ENCODE results near the gene MILR1. TPM values are rescaled to one million over a fixed set of nuclear protein-coding genes. Genes with fewer than 3 reads are reported as not detected.
A peak's percentile ranks its signal among the peaks of the same experiment; 100 is the strongest.

The MILR1 gene
- total RNA-seq, 2 donors from 2014 or later: 2.4 to 5.0 TPM

- peaks cover 0 to 49% of the 10 kb centered on the region in 2 donors for H3K4me1 ChIP-seq
- H3K36me3 ChIP-seq: peaks cover 68% of the 10 kb centered on the region
- H3K4me3 ChIP-seq: peak within 1 kb of the TSS; percentile 93 to 100
- DNase-seq (ENCODE audit: low spot score): peak; percentile 98
- H3K9me3 ChIP-seq: no peaks in the 10 kb centered on the region
- H3K27ac ChIP-seq: peak within 1 kb of the TSS; percentile 98 to 100
- TF ChIP-seq CTCF (IDR thresholded peaks at IDR 0.05): no peak
- H3K27me3 ChIP-seq: no peaks in the 10 kb centered on the region
Measured at GRCh38 chr17:64506576-64507412, 57.9 kb downstream of the MILR1 start, which contains the start of gene CEP95. Gene CEP95, plus strand, starts transcription at chr17:64506977. Its CDS starts 121 bp downstream, at chr17:64507098.

GRCh38 chr17:64507413-64507782, 58.5 kb downstream of the MILR1 start:
- Histone ChIP-seq H3K4me1 (peaks cover 0 to 43% of the 10 kb centered on the region in 2 donors), H3K27ac (peak overlapping the region; percentile 98 to 100), H3K27me3 (no peaks in the 10 kb centered on the region), H3K9me3 (no peaks in the 10 kb centered on the region), H3K36me3 (peaks cover 68% of the 10 kb centered on the region), H3K4me3 (peak overlapping the region; percentile 93 to 100)
- no peak for DNase-seq (ENCODE audit: low spot score)
- peak; percentile 15 to 57 for TF ChIP-seq CTCF (IDR thresholded peaks at IDR 0.05)

GRCh38 chr17:64508683-64509082, 59.8 kb downstream of the MILR1 start:
- no peak for TF ChIP-seq CTCF (IDR thresholded peaks at IDR 0.05)
- Histone ChIP-seq H3K9me3 (no peaks in the 10 kb centered on the region), H3K27ac (no peak overlapping the region), H3K4me3 (no peak overlapping the region), H3K27me3 (no peaks in the 10 kb centered on the region), H3K4me1 (peaks cover 0 to 30% of the 10 kb centered on the region in 2 donors), H3K36me3 (peaks cover 64% of the 10 kb centered on the region)
- no peak for DNase-seq (ENCODE audit: low spot score)

- H3K36me3 ChIP-seq: peaks cover 59% of the 10 kb centered on the region
- H3K4me3 ChIP-seq: no peak overlapping the region
Measured at GRCh38 chr17:64509179-64509578, 60.3 kb downstream of the MILR1 start.

GRCh38 chr17:64515419-64515818, 66.5 kb downstream of the MILR1 start:
- no peak for DNase-seq (ENCODE audit: low spot score)
- Histone ChIP-seq H3K4me3 (no peak overlapping the region), H3K27me3 (no peaks in the 10 kb centered on the region), H3K9me3 (no peaks in the 10 kb centered on the region), H3K4me1 (no peaks in the 10 kb centered on the region), H3K27ac (no peak overlapping the region), H3K36me3 (peaks cover 76% of the 10 kb centered on the region)
- TF ChIP-seq CTCF (IDR thresholded peaks at IDR 0.05): no peak

More at GRCh38 chr17:64509179-64509578, 60.3 kb downstream of the MILR1 start:
- no peaks in the 10 kb centered on the region for H3K27me3 ChIP-seq
- no peak for TF ChIP-seq CTCF (IDR thresholded peaks at IDR 0.05)
- no peaks in the 10 kb centered on the region for H3K9me3 ChIP-seq
- H3K4me1 ChIP-seq: peaks cover 0 to 25% of the 10 kb centered on the region in 2 donors
- no peak for DNase-seq (ENCODE audit: low spot score)
- H3K27ac ChIP-seq: no peak overlapping the region

Measured in right atrium auricular region (tissue), 2 donors.